PC-9 (cell line): ENCODE measurements around the gene UBE2E2. TPM values are rescaled to one million over a fixed set of nuclear protein-coding genes. Genes with fewer than 3 reads are reported as not detected.

Source experiments
- BruUV-seq: library from RNA; stranded (reverse); fragments of 400-500 nt; replicated peaks from 2 replicates; lab custom pipeline; 2021; lab: Mats Ljungman, UMichigan
- CTCF ChIA-PET: fragments of 300-600 bp; sonication (Branson Sonifier 250); formaldehyde crosslinking; loops from one replicate; lab custom pipeline; 2022; ENCODE audit warnings: antibody characterized with exemption; lab: Charles Lee
- POLR2A ChIA-PET: fragments of 300-600 bp; sonication (Branson Sonifier 250); formaldehyde crosslinking; loops from one replicate; lab custom pipeline; 2022; ENCODE audit warnings: antibody characterized with exemption; ENCODE audit not compliant: unreplicated experiment; lab: Charles Lee
- DNase-seq, 2 experiments: peaks; one replicate each; pipeline versions ENCODE4 v3.0.0 to v3.0.0-alpha.2; 2015 to 2022; ENCODE audit warnings: mixed read lengths in 1 of 2
- H2AFZ ChIP-seq: fragments of 200-600 bp; sonication (generic); 2 replicates; pipeline ENCODE4 v1.8.1; 2017; ENCODE audit warnings: antibody characterized with exemption
- H3F3A ChIP-seq: fragments of 200-600 bp; sonication (generic); 2 replicates; pipeline ENCODE4 v1.8.1; 2017; ENCODE audit warnings: antibody characterized with exemption, mild to moderate bottlenecking, low read depth; ENCODE audit not compliant: insufficient read depth
- H3K27ac ChIP-seq: fragments of 200-600 bp; sonication (generic); 2 replicates; pipeline ENCODE4 v1.6.1; 2016; ENCODE audit warnings: mixed run types
- H3K27me3 ChIP-seq: fragments of 200-600 bp; sonication (generic); 2 replicates; pipeline ENCODE4 v1.6.1; 2016; ENCODE audit warnings: low read depth, mixed run types; ENCODE audit not compliant: insufficient read depth
- H3K36me3 ChIP-seq: fragments of 200-600 bp; sonication (generic); 2 replicates; pipeline ENCODE4 v1.6.1; 2016; ENCODE audit warnings: low read depth, mixed run types
- H3K4me1 ChIP-seq: fragments of 200-600 bp; sonication (generic); replicated peaks from 2 replicates; pipeline ENCODE4 v1.6.1; 2016; ENCODE audit warnings: mixed run types; ENCODE audit not compliant: insufficient read depth
- H3K4me2 ChIP-seq: fragments of 200-600 bp; sonication (generic); 2 replicates; pipeline ENCODE4 v1.6.1; 2017; ENCODE audit warnings: mixed run types
- H3K4me3 ChIP-seq: fragments of 200-600 bp; sonication (generic); 2 replicates; pipeline ENCODE4 v1.6.1; 2016; ENCODE audit warnings: mixed run types
- H3K79me2 ChIP-seq: fragments of 200-600 bp; sonication (generic); 2 replicates; pipeline ENCODE4 v1.6.1; 2017; ENCODE audit warnings: low read depth, mixed run types
- H3K9me2 ChIP-seq: fragments of 200-600 bp; sonication (generic); 2 replicates; pipeline ENCODE4 v1.8.1; 2017; ENCODE audit warnings: mild to moderate bottlenecking; ENCODE audit not compliant: insufficient read depth
- H3K9me3 ChIP-seq: fragments of 200-600 bp; sonication (generic); 2 replicates; pipeline ENCODE4 v1.8.1; 2016; ENCODE audit warnings: low read depth; ENCODE audit not compliant: insufficient read depth
- H4K20me1 ChIP-seq: fragments of 200-600 bp; sonication (generic); 2 replicates; pipeline ENCODE4 v1.8.1; 2017; ENCODE audit not compliant: insufficient read depth
- EZH2 ChIP-seq: fragments of 200-600 bp; sonication (generic); IDR thresholded peaks from 2 replicates; pipeline ENCODE4 v1.8.0; 2017; ENCODE audit warnings: antibody characterized with exemption, low read depth
- intact Hi-C: fragments of 100-400 bp; cut with micrococcal nuclease; formaldehyde crosslinking; loops from one replicate; pipeline ENCODE4 v1.10.0; 2022; ENCODE audit not compliant: unreplicated experiment
- total RNA-seq: library from RNA; stranded (reverse); gene quantifications from 2 replicates; pipeline ENCODE4 v1.2.3, GENCODE V29; 2021
- TF ChIP-seq, protein P1 (sequence below): fragments of 200-600 bp; sonication (generic); conservative IDR thresholded peaks from 2 replicates; pipeline ENCODE4 v1.6.1; 2017; ENCODE audit warnings: mixed run types, antibody characterized with exemption, mild to moderate bottlenecking, moderate library complexity

The UBE2E2 gene
- total RNA-seq, 1 experiment from 2014 or later, result 48.7 TPM

- intact Hi-C loops, result no loop called here
- Histone ChIP-seq H3F3A (peaks cover 27% of the 10 kb centered on the region), H3K4me1 (peaks cover 39% of the 10 kb centered on the region), H4K20me1 (no peaks in the 10 kb centered on the region), H3K9me2 (no peaks in the 10 kb centered on the region), H2AFZ (no peak overlapping the region), H3K4me3 (no peak overlapping the region), H3K27ac (peak overlapping the region; percentile 72), H3K9me3 (no peaks in the 10 kb centered on the region), H3K27me3 (no peaks in the 10 kb centered on the region), H3K4me2 (peak overlapping the region; percentile 57), H3K36me3 (no peaks in the 10 kb centered on the region), H3K79me2 (no peaks in the 10 kb centered on the region)
- no TSS peak for BruUV-seq
- ChIA-PET CTCF (no interaction called here), POLR2A (no interaction called here)
- DNase-seq, result peak in 1 of 2 experiments; percentile 35
- no peak for TF ChIP-seq EZH2
- TF ChIP-seq, protein P1, sequence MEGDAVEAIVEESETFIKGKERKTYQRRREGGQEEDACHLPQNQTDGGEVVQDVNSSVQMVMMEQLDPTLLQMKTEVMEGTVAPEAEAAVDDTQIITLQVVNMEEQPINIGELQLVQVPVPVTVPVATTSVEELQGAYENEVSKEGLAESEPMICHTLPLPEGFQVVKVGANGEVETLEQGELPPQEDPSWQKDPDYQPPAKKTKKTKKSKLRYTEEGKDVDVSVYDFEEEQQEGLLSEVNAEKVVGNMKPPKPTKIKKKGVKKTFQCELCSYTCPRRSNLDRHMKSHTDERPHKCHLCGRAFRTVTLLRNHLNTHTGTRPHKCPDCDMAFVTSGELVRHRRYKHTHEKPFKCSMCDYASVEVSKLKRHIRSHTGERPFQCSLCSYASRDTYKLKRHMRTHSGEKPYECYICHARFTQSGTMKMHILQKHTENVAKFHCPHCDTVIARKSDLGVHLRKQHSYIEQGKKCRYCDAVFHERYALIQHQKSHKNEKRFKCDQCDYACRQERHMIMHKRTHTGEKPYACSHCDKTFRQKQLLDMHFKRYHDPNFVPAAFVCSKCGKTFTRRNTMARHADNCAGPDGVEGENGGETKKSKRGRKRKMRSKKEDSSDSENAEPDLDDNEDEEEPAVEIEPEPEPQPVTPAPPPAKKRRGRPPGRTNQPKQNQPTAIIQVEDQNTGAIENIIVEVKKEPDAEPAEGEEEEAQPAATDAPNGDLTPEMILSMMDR, result no peak
Observed at GRCh38 chr3:23575697-23576096, 372.6 kb downstream of the UBE2E2 start.

DNA sequence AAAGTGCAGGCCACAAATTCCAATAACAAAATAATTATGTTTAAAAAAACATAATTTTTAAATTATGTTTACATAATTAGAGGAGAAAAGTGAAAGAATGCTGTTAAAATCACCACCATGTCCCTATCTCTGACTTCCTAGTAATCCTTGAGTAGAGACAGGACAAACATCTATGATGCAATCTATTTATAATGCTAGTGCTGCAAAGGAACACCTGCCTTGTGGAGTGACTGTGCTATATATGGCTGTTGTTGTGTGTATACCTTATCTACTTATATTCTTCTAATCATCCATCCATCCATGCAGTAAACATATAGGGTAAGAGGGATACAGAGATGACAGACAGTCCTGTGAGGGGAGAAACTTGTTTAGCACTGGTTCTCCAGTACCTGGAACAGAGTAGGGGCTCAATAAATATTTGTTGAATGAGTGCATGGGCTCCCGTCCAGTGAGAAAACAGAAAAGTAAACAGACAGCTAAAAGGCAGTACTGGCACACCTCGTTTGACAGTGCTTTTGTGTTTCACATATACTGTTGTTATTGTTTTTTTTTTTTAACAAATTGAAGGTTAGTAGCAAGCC lies 373.3 kb downstream of the UBE2E2 start:
- BruUV-seq, result no TSS peak
- H3K27ac ChIP-seq, result peak overlapping the region; percentile 72
- H3K36me3 ChIP-seq, result no peaks in the 10 kb centered on the region
- H3K27me3 ChIP-seq, result no peaks in the 10 kb centered on the region
- ChIA-PET POLR2A (no interaction called here), CTCF (no interaction called here)
- DNase-seq, result peak; percentile 41 to 89
- H3K4me2 ChIP-seq, result peak overlapping the region; percentile 57
- no peaks in the 10 kb centered on the region for H3K9me2 ChIP-seq
- H3K9me3 ChIP-seq, result no peaks in the 10 kb centered on the region
- peaks cover 45% of the 10 kb centered on the region for H3K4me1 ChIP-seq
- peaks cover 28% of the 10 kb centered on the region for H3F3A ChIP-seq
- H2AFZ ChIP-seq, result no peak overlapping the region
- intact Hi-C loops, result no loop called here
- H3K79me2 ChIP-seq, result no peaks in the 10 kb centered on the region
- no peaks in the 10 kb centered on the region for H4K20me1 ChIP-seq
- TF ChIP-seq, protein P1, result no peak
- TF ChIP-seq EZH2, result no peak
- H3K4me3 ChIP-seq, result no peak overlapping the region

GRCh38 chr3:23580096-23580713 lies 377.1 kb downstream of the UBE2E2 start:
- H3K9me2 ChIP-seq, result no peaks in the 10 kb centered on the region
- intact Hi-C loops, result no loop called here
- no peak overlapping the region for H3K4me3 ChIP-seq
- no peak overlapping the region for H2AFZ ChIP-seq
- TF ChIP-seq, protein P1, result no peak
- TF ChIP-seq EZH2, result no peak
- H3K79me2 ChIP-seq, result no peaks in the 10 kb centered on the region
- H3K9me3 ChIP-seq, result 0 out of 2 replicates have a peak, but pooled peaks cover 3% of the 10 kb centered on the region
- H3K4me1 ChIP-seq, result peaks cover 43% of the 10 kb centered on the region
- H3F3A ChIP-seq, result peaks cover 27% of the 10 kb centered on the region
- DNase-seq, result peak; percentile 7 to 91
- H3K27me3 ChIP-seq, result no peaks in the 10 kb centered on the region
- H3K4me2 ChIP-seq, result peak overlapping the region; percentile 58
- no TSS peak for BruUV-seq
- CTCF ChIA-PET, result no interaction called here
- H3K36me3 ChIP-seq, result no peaks in the 10 kb centered on the region
- peak overlapping the region; percentile 62 for H3K27ac ChIP-seq
- H4K20me1 ChIP-seq, result no peaks in the 10 kb centered on the region
- POLR2A ChIA-PET, result no interaction called here
